Uterus (tissue), 2 donors: ENCODE data around the gene ABL1.

Experiments
- CTCF ChIP-seq, 4 experiments: fragments of 200-600 bp in 2 of 4; fragments of 450-650 bp in 2 of 4; sonication (generic) in 2 of 4; IDR thresholded peaks; one replicate each; pipeline ENCODE4 v1.5.1; 2016 to 2019; ENCODE audit warnings: antibody characterized with exemption in 4 of 4, mild to moderate bottlenecking in 2 of 4, moderate library complexity in 1 of 4
- POLR2A ChIP-seq, 2 donors: fragments of 450-650 bp; IDR thresholded peaks; one replicate each; pipeline ENCODE4 v1.6.1; 2016; ENCODE audit warnings: antibody characterized with exemption in 2 of 2, mild to moderate bottlenecking in 1 of 2, moderate library complexity in 1 of 2

GRCh38 chr9:130837643-130838042, 2.6 kb downstream of the ABL1 start:
- TF ChIP-seq CTCF (IDR thresholded peaks at IDR 0.05) = no peak
- TF ChIP-seq POLR2A (IDR thresholded peaks at IDR 0.05) = no peak
